H1 (cell line): ENCODE results near the gene NLRP6. TPM values are rescaled to one million over a fixed set of nuclear protein-coding genes. Genes with fewer than 3 reads are reported as not detected.

Experiments
- CTCF ChIA-PET: fragments of 300-600 bp; sonication (Branson Sonifier 250); formaldehyde crosslinking; loops from one replicate; lab custom pipeline; 2021; ENCODE audit not compliant: partially characterized antibody; lab: Charles Lee
- POLR2A ChIA-PET: fragments of 300-600 bp; sonication (Branson Sonifier 250); formaldehyde crosslinking; loops from one replicate; lab custom pipeline; 2021; ENCODE audit warnings: inconsistent platforms; ENCODE audit not compliant: partially characterized antibody; lab: Charles Lee
- DNase-seq, 2 experiments: peaks; one replicate each; pipeline versions ENCODE4 v3.0.0 to v3.0.0-alpha.2; 2010 to 2022; ENCODE audit warnings: low spot score in 2 of 2, low read depth in 1 of 2, mixed read lengths in 1 of 2
- FAIRE-seq: peaks from 2 replicates; lab custom pipeline; 2011; peaks lifted over from hg19 to GRCh38; lab: Jason Lieb, UNC
- H2AFZ ChIP-seq: 2 replicates; pipeline ENCODE4 v1.8.1; 2012; ENCODE audit warnings: low read length, inconsistent platforms
- H2AK5ac ChIP-seq: 2 replicates; pipeline ENCODE4 v1.6.1; 2013; ENCODE audit warnings: low read depth, low read length
- H2BK120ac ChIP-seq: replicated peaks from 2 replicates; pipeline ENCODE3; 2013; ENCODE audit warnings: low read depth, low read length, inconsistent platforms
- H2BK12ac ChIP-seq: 2 replicates; pipeline ENCODE4 v1.6.1; 2013; ENCODE audit warnings: low read depth, low read length
- H2BK15ac ChIP-seq: 2 replicates; pipeline ENCODE4 v1.6.1; 2013; ENCODE audit warnings: low read length
- H2BK20ac ChIP-seq: 2 replicates; pipeline ENCODE4 v1.6.1; 2013; ENCODE audit warnings: low read length
- H2BK5ac ChIP-seq: 2 replicates; pipeline ENCODE4 v1.6.1; 2013; ENCODE audit warnings: low read depth, low read length
- H3K14ac ChIP-seq: 2 replicates; pipeline ENCODE4 v1.6.1; 2013; ENCODE audit warnings: inconsistent platforms; ENCODE audit not compliant: insufficient read length
- H3K18ac ChIP-seq: 2 replicates; pipeline ENCODE4 v1.6.1; 2013; ENCODE audit warnings: low read length; ENCODE audit errors: extremely low read depth
- H3K23ac ChIP-seq: 2 replicates; pipeline ENCODE4 v1.6.1; 2013; ENCODE audit warnings: inconsistent platforms; ENCODE audit not compliant: insufficient read length
- H3K23me2 ChIP-seq: 2 replicates; pipeline ENCODE4 v1.6.1; 2013; ENCODE audit warnings: low read depth, low read length
- H3K27ac ChIP-seq: 2 replicates; pipeline ENCODE4 v1.6.1; 2011; ENCODE audit warnings: low read depth, low read length, inconsistent platforms
- H3K27me3 ChIP-seq, 4 experiments: replicated peaks in 1 of 4; 1 replicate in 1 of 4; 2 replicates in 3 of 4; pipeline versions ENCODE4 v1.6.1 to v1.8.1; 2011 to 2013; ENCODE audit warnings: low read length in 3 of 4, mild to moderate bottlenecking in 3 of 4, inconsistent platforms in 2 of 4, mixed read lengths in 2 of 4, moderate library complexity in 1 of 4; ENCODE audit not compliant: control insufficient read depth in 3 of 4, insufficient read depth in 3 of 4; ENCODE audit errors: extremely low read depth in 1 of 4
- H3K36me3 ChIP-seq, 4 experiments: 2 replicates each; pipeline versions ENCODE4 v1.6.1 to v1.8.1; 2011 to 2013; ENCODE audit warnings: mild to moderate bottlenecking in 4 of 4, low read length in 3 of 4, moderate library complexity in 2 of 4, control low read depth in 1 of 4, inconsistent platforms in 1 of 4; ENCODE audit not compliant: insufficient read depth in 4 of 4, control insufficient read depth in 2 of 4
- H3K4ac ChIP-seq: replicated peaks from 2 replicates; pipeline ENCODE3; 2013; ENCODE audit warnings: low read length, low read depth, mixed read lengths, inconsistent platforms; ENCODE audit not compliant: insufficient read length
- H3K4me1 ChIP-seq, 4 experiments: replicated peaks in 1 of 4; 1 replicate in 1 of 4; 2 replicates in 3 of 4; pipeline versions ENCODE4 v1.6.1 to v1.8.1; 2011 to 2013; ENCODE audit warnings: low read length in 3 of 4, inconsistent platforms in 2 of 4, mixed read lengths in 1 of 4; ENCODE audit not compliant: insufficient read depth in 4 of 4, control insufficient read depth in 3 of 4
- H3K4me2 ChIP-seq, 2 experiments: 2 replicates each; pipeline versions ENCODE4 v1.6.1 to v1.8.1; 2011 to 2013; ENCODE audit warnings: low read depth in 2 of 2, low read length in 2 of 2, control low read depth in 1 of 2, inconsistent platforms in 1 of 2, mild to moderate bottlenecking in 1 of 2; ENCODE audit not compliant: insufficient read depth in 1 of 2
- H3K4me3 ChIP-seq, 4 experiments: fragments of 200-600, 300-600 bp in 1 of 4; sonication (generic), shearing (Covaris generic), sonication (Bioruptor Twin) in 1 of 4; 2 replicates each; pipeline versions ENCODE4 v1.5.1 to v1.8.1; 2011 to 2016; ENCODE audit warnings: low read length in 4 of 4, low read depth in 3 of 4, control low read depth in 2 of 4, inconsistent platforms in 2 of 4, mild to moderate bottlenecking in 2 of 4, mixed read lengths in 1 of 4, moderate library complexity in 1 of 4; ENCODE audit not compliant: insufficient read depth in 2 of 4; ENCODE audit errors: extremely low read depth in 1 of 4
- H3K56ac ChIP-seq: replicated peaks from 2 replicates; pipeline ENCODE3; 2013; ENCODE audit warnings: low read depth, mild to moderate bottlenecking, mixed read lengths, low read length, inconsistent platforms; ENCODE audit not compliant: insufficient read length
- H3K79me1 ChIP-seq: 2 replicates; pipeline ENCODE4 v1.6.1; 2013; ENCODE audit warnings: low read depth, low read length, control low read depth
- H3K79me2 ChIP-seq, 2 experiments: 2 replicates each; pipeline versions ENCODE4 v1.6.1 to v1.8.1; 2012 to 2013; ENCODE audit warnings: low read length in 2 of 2, mild to moderate bottlenecking in 2 of 2, inconsistent platforms in 1 of 2; ENCODE audit not compliant: insufficient read depth in 2 of 2, control insufficient read depth in 1 of 2
- H3K9ac ChIP-seq, 4 experiments: replicated peaks in 1 of 4; 1 replicate in 1 of 4; 2 replicates in 3 of 4; pipeline versions ENCODE4 v1.6.1 to v1.8.1; 2011 to 2013; ENCODE audit warnings: low read depth in 3 of 4, low read length in 3 of 4, control low read depth in 2 of 4, mild to moderate bottlenecking in 2 of 4, moderate library complexity in 2 of 4, inconsistent platforms in 1 of 4; ENCODE audit errors: extremely low read depth in 1 of 4
- H3K9me3 ChIP-seq, 2 experiments: 2 replicates each; pipeline versions ENCODE4 v1.6.1 to v1.8.1; 2012 to 2013; ENCODE audit warnings: mild to moderate bottlenecking in 2 of 2, moderate library complexity in 2 of 2, control low read depth in 1 of 2, inconsistent platforms in 1 of 2, low read depth in 1 of 2, low read length in 1 of 2, mixed read lengths in 1 of 2; ENCODE audit not compliant: insufficient read depth in 2 of 2
- H4K20me1 ChIP-seq, 2 experiments: replicated peaks in 1 of 2; 2 replicates each; pipeline versions ENCODE3 to v1.8.1; 2011 to 2013; ENCODE audit warnings: inconsistent platforms in 2 of 2, low read length in 2 of 2, mild to moderate bottlenecking in 1 of 2; ENCODE audit not compliant: insufficient read depth in 2 of 2, control insufficient read depth in 1 of 2
- H4K5ac ChIP-seq: 2 replicates; pipeline ENCODE4 v1.6.1; 2013; ENCODE audit warnings: low read length, low read depth, mixed read lengths, inconsistent platforms; ENCODE audit not compliant: insufficient read length
- H4K8ac ChIP-seq: 2 replicates; pipeline ENCODE4 v1.8.0; 2013; ENCODE audit warnings: mild to moderate bottlenecking, moderate library complexity, low read length, inconsistent platforms; ENCODE audit not compliant: insufficient read depth; ENCODE audit errors: extremely low read depth
- H4K91ac ChIP-seq: replicated peaks from 2 replicates; pipeline ENCODE3; 2013; ENCODE audit warnings: low read length, mixed read lengths, inconsistent platforms; ENCODE audit not compliant: insufficient read length
- ASH2L ChIP-seq: fragments of 200-600, 300-600 bp; sonication (generic); IDR thresholded peaks from one replicate; pipeline ENCODE4 v1.7.1; 2017; ENCODE audit warnings: low read length
- CTBP2 ChIP-seq: IDR thresholded peaks from 2 replicates; pipeline ENCODE4 v1.7.0; 2011; ENCODE audit warnings: borderline replicate concordance, mild to moderate bottlenecking, moderate library complexity, mixed read lengths, low read length; ENCODE audit not compliant: insufficient read depth, insufficient read length
- JUN ChIP-seq: IDR thresholded peaks from 2 replicates; pipeline ENCODE4 v1.6.1; 2011; ENCODE audit warnings: low read depth, mild to moderate bottlenecking, improper control_type of control experiment, low read length
- NANOG ChIP-seq: IDR thresholded peaks from 2 replicates; pipeline ENCODE4 v1.6.1; 2011; ENCODE audit warnings: low read length, low read depth, mild to moderate bottlenecking, inconsistent platforms; ENCODE audit not compliant: insufficient read depth, poor library complexity, severe bottlenecking
- PHF8 ChIP-seq: fragments of 200-600 bp; sonication (generic); conservative IDR thresholded peaks from 2 replicates; pipeline ENCODE4 v1.7.1; 2012; ENCODE audit warnings: low read depth, mild to moderate bottlenecking, inconsistent platforms, low read length, moderate library complexity
- RAD21 ChIP-seq, 2 experiments: IDR thresholded peaks in 1 of 2; conservative IDR thresholded peaks in 1 of 2; 2 replicates each; pipeline ENCODE4 v1.6.1; 2011; ENCODE audit warnings: low read depth in 2 of 2, low read length in 2 of 2, improper control_type of control experiment in 1 of 2, inconsistent platforms in 1 of 2, mild to moderate bottlenecking in 1 of 2, moderate library complexity in 1 of 2
- RFX5 ChIP-seq: IDR thresholded peaks from 2 replicates; pipeline ENCODE4 v1.6.1; 2011; ENCODE audit warnings: low read depth, low read length, improper control_type of control experiment, borderline replicate concordance
- RXRA ChIP-seq: IDR thresholded peaks from 2 replicates; pipeline ENCODE4 v1.6.1; 2011; ENCODE audit warnings: low read depth, mild to moderate bottlenecking, low read length, moderate library complexity; ENCODE audit not compliant: insufficient read depth
- SIRT6 ChIP-seq: IDR thresholded peaks from one replicate; pipeline ENCODE4 v1.7.1; 2012; ENCODE audit warnings: low read length, inconsistent platforms
- SRF ChIP-seq: IDR thresholded peaks from 2 replicates; pipeline ENCODE4 v1.6.1; 2011; ENCODE audit warnings: mild to moderate bottlenecking, low read depth, low read length, moderate library complexity
- YY1 ChIP-seq: IDR thresholded peaks from 2 replicates; pipeline ENCODE4 v1.6.1; 2011; ENCODE audit warnings: low read depth, mild to moderate bottlenecking, low read length
- WGBS, 2 experiments: shearing (Covaris generic) in 1 of 2; methylation state at CpG; one replicate each; pipeline versions ENCODE4 v1.1.6 to v1.1.7; 2013 to 2015; ENCODE audit warnings: low lambda C conversion rate in 2 of 2, mixed read lengths in 2 of 2, inconsistent platforms in 1 of 2, low coverage in 1 of 2, missing lambda C conversion rate in 1 of 2; ENCODE audit not compliant: insufficient replicate concordance in 2 of 2, insufficient coverage in 1 of 2, insufficient read length in 1 of 2; ENCODE audit errors: extremely low coverage in 1 of 2, missing lambda C conversion rate in 1 of 2; 5-methylcytosine and 5-hydroxymethylcytosine counted together
- polyA plus RNA-seq, 7 experiments: library from polyadenylated mRNA; depleted of rRNA in 3 of 7; stranded (reverse) in 5 of 7; unstranded in 2 of 7; fragments of >200 nt in 5 of 7; fragments of 200-250 nt in 2 of 7; gene quantifications; 1 replicate in 5 of 7; 2 replicates in 1 of 7; 4 replicates in 1 of 7; pipeline versions ENCODE4 v1.2.1 to v1.2.3, GENCODE V29; 2011 to 2013; ENCODE audit warnings: missing spikeins in 2 of 7, mixed read lengths in 2 of 7
- total RNA-seq: library from RNA; stranded (reverse); fragmentation: NEBNext Ultra II Directional; extraction: Animal tissue kit (Norgen Biotek cat#: 25700); gene quantifications from 2 replicates; pipeline ENCODE4 v1.2.1, GENCODE V29; 2021

Gene NLRP6
- total and polyA plus RNA-seq, 2 of the 8 experiments (the other 6 are each of a cell fraction or from before 2014, with no cell fraction given) = not detected

DNA sequence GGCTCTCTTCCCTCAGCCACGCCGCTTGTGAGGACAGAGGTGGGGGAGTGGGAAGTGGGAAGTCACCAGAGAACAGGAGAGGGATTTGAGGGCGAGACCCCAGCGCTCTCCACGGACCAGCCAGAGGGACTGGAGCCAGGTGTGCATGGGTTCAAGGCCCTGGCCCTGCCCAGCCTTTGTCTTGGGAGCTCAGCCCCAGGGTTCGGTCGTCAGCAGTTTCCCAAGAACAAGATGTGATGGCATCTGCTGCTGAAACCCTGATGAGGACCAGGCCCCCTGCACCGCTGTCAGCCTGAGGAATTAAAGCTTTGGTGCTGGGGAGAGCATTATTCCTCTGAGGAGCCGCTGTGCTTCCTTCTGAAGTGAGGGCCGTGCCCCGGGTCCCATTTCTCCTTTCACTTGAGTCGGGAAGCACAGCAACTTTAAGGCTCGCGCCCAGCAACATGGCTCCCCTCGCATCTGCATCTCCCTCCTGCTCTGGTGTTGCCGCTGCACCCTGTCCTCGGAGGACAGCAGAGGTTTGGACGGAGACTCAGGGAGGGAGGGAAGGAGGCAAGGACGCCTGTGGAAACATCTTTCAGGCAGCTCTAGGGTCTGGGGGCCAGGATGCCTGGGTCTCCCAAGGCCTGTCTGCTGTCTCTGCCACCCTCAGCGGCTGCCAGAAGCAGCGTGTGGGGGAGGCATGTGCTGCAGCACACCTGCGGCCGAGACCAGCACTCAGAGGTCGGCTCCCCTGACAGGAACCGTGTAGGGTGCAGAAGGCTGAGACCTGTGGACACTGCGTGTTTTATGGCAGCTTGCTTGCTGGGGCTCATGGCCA is 17.4 kb downstream of the NLRP6 start:
- H3K4me1 ChIP-seq = peaks cover 5 to 34% (median 23%) of the 10 kb centered on the region in 4 experiments
- H3K36me3 ChIP-seq = peaks cover 3 to 30% (median 15%) of the 10 kb centered on the region in 4 experiments; a peak in 6 of 8 replicates
- 91% methylated on average over 24 of the region's 26 CpGs; no CpG with 5 or more reads in 1 of the 2 experiments for whole genome bisulfite sequencing, 2 experiments
- no peak overlapping the region for H3K4me3 ChIP-seq
- no peak overlapping the region for H3K9ac ChIP-seq
- no peak overlapping the region for H3K27ac ChIP-seq
- no peak overlapping the region for H4K8ac ChIP-seq
- no peak overlapping the region for H3K4ac ChIP-seq
- POLR2A ChIA-PET = interaction anchor here (0.6 to 3.0 kb wide), 6 partner anchors 9 to 234 kb away, joined by 3 to 17 read pairs (median 4); no protein-coding TSS in a partner anchor
- no peak overlapping the region for H2AK5ac ChIP-seq
- CTCF ChIA-PET = interaction anchor here (1.0 to 3.4 kb wide), 6 partner anchors 10 to 68 kb away, joined by 3 to 29 read pairs (median 6); partner anchors contain the start of gene IFITM2
- DNase-seq (no peak), FAIRE-seq (no peak)
- H3K14ac ChIP-seq = no peak overlapping the region
- H2AFZ ChIP-seq = no peak overlapping the region
- no peak overlapping the region for H2BK15ac ChIP-seq
- H4K5ac ChIP-seq = no peak overlapping the region
- H2BK120ac ChIP-seq = no peak overlapping the region
- no peak overlapping the region for H3K23ac ChIP-seq
- H2BK20ac ChIP-seq = no peak overlapping the region
- H3K56ac ChIP-seq = no peak overlapping the region
- H3K27me3 ChIP-seq = no peaks in the 10 kb centered on the region
- H3K9me3 ChIP-seq = no peaks in the 10 kb centered on the region
- no peaks in the 10 kb centered on the region for H4K20me1 ChIP-seq
- no peaks in the 10 kb centered on the region for H3K79me1 ChIP-seq
- H3K23me2 ChIP-seq = no peaks in the 10 kb centered on the region
- H3K4me2 ChIP-seq = no peak overlapping the region
- no peak overlapping the region for H2BK5ac ChIP-seq
- no peak overlapping the region for H2BK12ac ChIP-seq
- H3K18ac ChIP-seq = no peak overlapping the region
- H3K79me2 ChIP-seq = no peaks in the 10 kb centered on the region
- H4K91ac ChIP-seq = no peak overlapping the region
- TF ChIP-seq JUN (no peak), ASH2L (no peak), SRF (no peak), CTBP2 (no peak), PHF8 (no peak), RAD21 (IDR thresholded peaks at IDR 0.05 in 1 of 2, conservative IDR thresholded peaks at IDR 0.05 in 1 of 2; ENCODE audit: low read depth in 2 of 2, low read length in 2 of 2) (no peak), RFX5 (no peak), NANOG (no peak), YY1 (no peak), RXRA (no peak), SIRT6 (no peak)
